Measurements from ENCODE around the gene RPL35. TPM values are rescaled to one million over a fixed set of nuclear protein-coding genes. Genes with fewer than 3 reads are reported as not detected.
A peak's percentile ranks its signal among the peaks of the same experiment; 100 is the strongest.

RPL35 gene
- total RNA-seq, 1 experiment from 2014 or later: 736 TPM

GRCh38 chr9:124897570-124898460 is 36.1 kb upstream of the RPL35 start:
- TF ChIP-seq CTCF (IDR thresholded peaks at IDR 0.05; ENCODE audit: unreplicated experiment): no peak
- intact Hi-C loops (cut with micrococcal nuclease; ENCODE audit: unreplicated experiment): no loop called here
- Mint-ChIP-seq H3K27ac (ENCODE audit: unreplicated experiment) (no peak overlapping the region), H3K9me3 (ENCODE audit: low read depth, unreplicated experiment) (no peaks in the 10 kb centered on the region), H3K4me3 (ENCODE audit: low read depth, unreplicated experiment) (no peak overlapping the region), H3K36me3 (ENCODE audit: insufficient read depth, unreplicated experiment) (peaks cover 9% of the 10 kb centered on the region), H3K27me3 (ENCODE audit: unreplicated experiment) (no peaks in the 10 kb centered on the region), H3K4me1 (ENCODE audit: low read depth, unreplicated experiment) (peaks cover 6% of the 10 kb centered on the region)
- peak; percentile 2 for DNase-seq
- BruUV-seq (replicated peaks): no TSS peak
- CTCF ChIA-PET: no interaction called here

GRCh38 chr9:124894741-124895170 is 33.0 kb upstream of the RPL35 start:
- H3K36me3 Mint-ChIP-seq (ENCODE audit: insufficient read depth, unreplicated experiment): peaks cover 19% of the 10 kb centered on the region
- peaks cover 6% of the 10 kb centered on the region for H3K4me1 Mint-ChIP-seq (ENCODE audit: low read depth, unreplicated experiment)
- H3K27ac Mint-ChIP-seq (ENCODE audit: unreplicated experiment): no peak overlapping the region
- no peaks in the 10 kb centered on the region for H3K9me3 Mint-ChIP-seq (ENCODE audit: low read depth, unreplicated experiment)
- no peaks in the 10 kb centered on the region for H3K27me3 Mint-ChIP-seq (ENCODE audit: unreplicated experiment)
- DNase-seq: no peak
- no peak for TF ChIP-seq CTCF (IDR thresholded peaks at IDR 0.05; ENCODE audit: unreplicated experiment)
- CTCF ChIA-PET: no interaction called here
- intact Hi-C loops (cut with micrococcal nuclease; ENCODE audit: unreplicated experiment): loop anchor here (1.0 kb wide), 1 partner anchor 24 kb away; no protein-coding TSS in a partner anchor
- no TSS peak for BruUV-seq (replicated peaks)
- no peak overlapping the region for H3K4me3 Mint-ChIP-seq (ENCODE audit: low read depth, unreplicated experiment)

GRCh38 chr9:124894035-124894740 is 32.4 kb upstream of the RPL35 start:
- DNase-seq: no peak
- BruUV-seq (replicated peaks): no TSS peak
- TF ChIP-seq CTCF (IDR thresholded peaks at IDR 0.05; ENCODE audit: unreplicated experiment): no peak
- H3K9me3 Mint-ChIP-seq (ENCODE audit: low read depth, unreplicated experiment): no peaks in the 10 kb centered on the region
- CTCF ChIA-PET: no interaction called here
- no peaks in the 10 kb centered on the region for H3K27me3 Mint-ChIP-seq (ENCODE audit: unreplicated experiment)
- H3K27ac Mint-ChIP-seq (ENCODE audit: unreplicated experiment): no peak overlapping the region
- peaks cover 19% of the 10 kb centered on the region for H3K36me3 Mint-ChIP-seq (ENCODE audit: insufficient read depth, unreplicated experiment)
- peaks cover 6% of the 10 kb centered on the region for H3K4me1 Mint-ChIP-seq (ENCODE audit: low read depth, unreplicated experiment)
- H3K4me3 Mint-ChIP-seq (ENCODE audit: low read depth, unreplicated experiment): no peak overlapping the region
- intact Hi-C loops (cut with micrococcal nuclease; ENCODE audit: unreplicated experiment): loop anchor here (1.0 kb wide), 1 partner anchor 24 kb away; no protein-coding TSS in a partner anchor

- BruUV-seq (replicated peaks): no TSS peak
- DNase-seq: no peak
- TF ChIP-seq CTCF (IDR thresholded peaks at IDR 0.05; ENCODE audit: unreplicated experiment): no peak
- CTCF ChIA-PET: no interaction called here
- Mint-ChIP-seq H3K9me3 (ENCODE audit: low read depth, unreplicated experiment) (no peaks in the 10 kb centered on the region), H3K27ac (ENCODE audit: unreplicated experiment) (no peak overlapping the region), H3K4me3 (ENCODE audit: low read depth, unreplicated experiment) (no peak overlapping the region), H3K36me3 (ENCODE audit: insufficient read depth, unreplicated experiment) (peaks cover 19% of the 10 kb centered on the region), H3K4me1 (ENCODE audit: low read depth, unreplicated experiment) (peaks cover 6% of the 10 kb centered on the region), H3K27me3 (ENCODE audit: unreplicated experiment) (no peaks in the 10 kb centered on the region)
- intact Hi-C loops (cut with micrococcal nuclease; ENCODE audit: unreplicated experiment): no loop called here
Measured at GRCh38 chr9:124890179-124890578, 28.4 kb upstream of the RPL35 start.

Measured in Calu3 (cell line).